H9 (cell line): ENCODE measurements around the gene GGCX. TPM values are rescaled to one million over a fixed set of nuclear protein-coding genes. Genes with fewer than 3 reads are reported as not detected.

Source experiments
- DNase-seq: peaks from one replicate; pipeline ENCODE4 v3.0.0-alpha.2; 2017
- H2AFZ ChIP-seq: one replicate; pipeline ENCODE4 v1.6.1; 2013; ENCODE audit warnings: mild to moderate bottlenecking, low read length, control low read depth, moderate library complexity
- H2AK5ac ChIP-seq: 2 replicates; pipeline ENCODE4 v1.6.1; 2013; ENCODE audit warnings: low read length, control low read depth, mixed read lengths; ENCODE audit not compliant: insufficient read length
- H2BK120ac ChIP-seq: one replicate; pipeline ENCODE4 v1.6.1; 2013; ENCODE audit warnings: low read depth, mild to moderate bottlenecking, low read length, control low read depth, inconsistent platforms; ENCODE audit not compliant: poor library complexity, severe bottlenecking
- H2BK12ac ChIP-seq: 2 replicates; pipeline ENCODE4 v1.6.1; 2013; ENCODE audit warnings: low read length, control low read depth, mixed read lengths, low read depth; ENCODE audit not compliant: insufficient read length
- H2BK15ac ChIP-seq: 2 replicates; pipeline ENCODE4 v1.6.1; 2013; ENCODE audit warnings: low read depth, low read length, control low read depth
- H2BK20ac ChIP-seq: one replicate; pipeline ENCODE4 v1.6.1; 2013; ENCODE audit warnings: low read depth, mild to moderate bottlenecking, low read length, control low read depth, inconsistent platforms; ENCODE audit not compliant: poor library complexity, severe bottlenecking
- H2BK5ac ChIP-seq: 2 replicates; pipeline ENCODE4 v1.6.1; 2013; ENCODE audit warnings: low read length, control low read depth, mixed read lengths; ENCODE audit not compliant: insufficient read length
- H3K14ac ChIP-seq: 2 replicates; pipeline ENCODE4 v1.6.1; 2013; ENCODE audit warnings: low read length, control low read depth; ENCODE audit not compliant: insufficient read depth
- H3K18ac ChIP-seq: 2 replicates; pipeline ENCODE4 v1.6.1; 2013; ENCODE audit warnings: low read depth, mild to moderate bottlenecking, mixed read lengths, low read length, control low read depth; ENCODE audit not compliant: insufficient read length
- H3K23ac ChIP-seq: 2 replicates; pipeline ENCODE4 v1.6.1; 2013; ENCODE audit warnings: low read length, control low read depth, mixed read lengths, low read depth; ENCODE audit not compliant: insufficient read length
- H3K23me2 ChIP-seq: 2 replicates; pipeline ENCODE4 v1.6.1; 2013; ENCODE audit warnings: low read depth, mild to moderate bottlenecking, mixed read lengths, low read length, control low read depth; ENCODE audit not compliant: insufficient read length, poor library complexity, severe bottlenecking
- H3K27ac ChIP-seq: 2 replicates; pipeline ENCODE4 v1.5.1; 2013; ENCODE audit warnings: low read length, control low read depth, mixed read lengths, low read depth; ENCODE audit not compliant: insufficient read length
- H3K27me3 ChIP-seq: 2 replicates; pipeline ENCODE4 v1.6.1; 2013; ENCODE audit warnings: low read length, control low read depth, inconsistent platforms; ENCODE audit not compliant: insufficient read depth
- H3K4ac ChIP-seq: 2 replicates; pipeline ENCODE4 v1.6.1; 2013; ENCODE audit warnings: low read depth, mild to moderate bottlenecking, control low read depth, inconsistent platforms, low read length, moderate library complexity
- H3K4me1 ChIP-seq: 2 replicates; pipeline ENCODE4 v1.6.1; 2013; ENCODE audit warnings: low read length, control low read depth, inconsistent platforms; ENCODE audit not compliant: insufficient read depth
- H3K4me2 ChIP-seq: 2 replicates; pipeline ENCODE4 v1.6.1; 2013; ENCODE audit warnings: low read length, control low read depth, mixed read lengths; ENCODE audit not compliant: insufficient read length, insufficient read depth
- H3K56ac ChIP-seq: 2 replicates; pipeline ENCODE4 v1.6.1; 2013; ENCODE audit warnings: low read depth, mild to moderate bottlenecking, mixed read lengths, low read length, control low read depth; ENCODE audit not compliant: insufficient read length
- H3K79me1 ChIP-seq: 2 replicates; pipeline ENCODE4 v1.6.1; 2013; ENCODE audit warnings: low read depth, mild to moderate bottlenecking, moderate library complexity, low read length, control low read depth, inconsistent platforms; ENCODE audit not compliant: insufficient read depth, poor library complexity, severe bottlenecking
- H3K79me2 ChIP-seq: 2 replicates; pipeline ENCODE4 v1.6.1; 2013; ENCODE audit warnings: low read length, control low read depth, inconsistent platforms; ENCODE audit not compliant: insufficient read depth
- H3K9ac ChIP-seq: 2 replicates; pipeline ENCODE4 v1.6.1; 2013; ENCODE audit warnings: low read length, control low read depth, mixed read lengths; ENCODE audit not compliant: insufficient read length; ENCODE audit errors: extremely low read depth
- H3K9me3 ChIP-seq: one replicate; pipeline ENCODE4 v1.6.1; 2013; ENCODE audit warnings: low read depth, low read length, inconsistent platforms; ENCODE audit not compliant: control insufficient read depth
- H3T11ph ChIP-seq: one replicate; pipeline ENCODE4 v1.6.1; 2013; ENCODE audit warnings: mild to moderate bottlenecking, low read length, control low read depth, inconsistent platforms
- H4K20me1 ChIP-seq: one replicate; pipeline ENCODE4 v1.6.1; 2013; ENCODE audit not compliant: control insufficient read depth, insufficient read length, insufficient read depth
- H4K5ac ChIP-seq: 2 replicates; pipeline ENCODE4 v1.6.1; 2013; ENCODE audit warnings: low read depth, mild to moderate bottlenecking, mixed read lengths, low read length, control low read depth; ENCODE audit not compliant: insufficient read length
- H4K8ac ChIP-seq: replicated peaks from 2 replicates; pipeline ENCODE4 v1.6.1; 2013; ENCODE audit warnings: low read length, control low read depth, mixed read lengths, low read depth; ENCODE audit not compliant: insufficient read length
- H4K91ac ChIP-seq: 2 replicates; pipeline ENCODE4 v1.6.1; 2013; ENCODE audit warnings: low read depth, mild to moderate bottlenecking, moderate library complexity, mixed read lengths, low read length, control low read depth; ENCODE audit not compliant: insufficient read length
- H3K27ac Mint-ChIP-seq, 3 experiments: 2 replicates in 2 of 3; 3 replicates in 1 of 3; pipeline ENCODE4 v1.8.0; 2020 to 2021; ENCODE audit warnings: mixed read lengths in 3 of 3, mild to moderate bottlenecking in 1 of 3, moderate library complexity in 1 of 3
- H3K27me3 Mint-ChIP-seq: 2 replicates; pipeline ENCODE4 v1.8.0; 2021; ENCODE audit warnings: low read depth, mild to moderate bottlenecking, moderate library complexity, mixed read lengths
- H3K36me3 Mint-ChIP-seq, 3 experiments: 2 replicates in 2 of 3; 3 replicates in 1 of 3; pipeline ENCODE4 v1.8.0; 2020 to 2021; ENCODE audit warnings: low read depth in 3 of 3, mixed read lengths in 3 of 3; ENCODE audit not compliant: insufficient read depth in 1 of 3
- H3K4me1 Mint-ChIP-seq, 2 experiments: 2 replicates each; pipeline ENCODE4 v1.8.0; 2020; ENCODE audit warnings: mixed read lengths in 2 of 2
- H3K4me3 Mint-ChIP-seq, 2 experiments: 2 replicates in 1 of 2; 3 replicates in 1 of 2; pipeline ENCODE4 v1.8.0; 2020 to 2021; ENCODE audit warnings: mild to moderate bottlenecking in 2 of 2, mixed read lengths in 2 of 2, moderate library complexity in 1 of 2
- H3K9me3 Mint-ChIP-seq, 2 experiments: 2 replicates in 1 of 2; 3 replicates in 1 of 2; pipeline ENCODE4 v1.8.0; 2020; ENCODE audit warnings: mild to moderate bottlenecking in 2 of 2, mixed read lengths in 2 of 2, moderate library complexity in 1 of 2
- CTCF ChIP-seq: fragments of 200-600 bp; sonication (generic); conservative IDR thresholded peaks from 3 replicates; pipeline ENCODE4 v1.8.0; 2021; ENCODE audit warnings: antibody characterized with exemption, mild to moderate bottlenecking
- WGBS: extraction: QIAGEN DNeasy Blood & Tissue Kit; methylation state at CpG from one replicate; pipeline ENCODE4 v1.1.7; 2013; ENCODE audit warnings: missing lambda C conversion rate, low lambda C conversion rate, mixed read lengths; ENCODE audit not compliant: insufficient read length; ENCODE audit errors: extremely low coverage; 5-methylcytosine and 5-hydroxymethylcytosine counted together
- total RNA-seq: library from RNA; stranded (reverse); gene quantifications from 2 replicates; pipeline ENCODE4 v1.2.1, GENCODE V29; 2021

The GGCX gene
- total RNA-seq, 1 experiment from 2014 or later: 32.9 TPM

- Histone ChIP-seq H3K4me1 (no peaks in the 10 kb centered on the region), H3K9me3 (no peaks in the 10 kb centered on the region), H2BK20ac (no peak overlapping the region), H2BK15ac (no peak overlapping the region), H2AK5ac (no peak overlapping the region), H4K5ac (no peak overlapping the region), H2BK5ac (no peak overlapping the region), H4K91ac (no peak overlapping the region), H2AFZ (no peak overlapping the region), H3K27ac (no peak overlapping the region), H3K27me3 (no peaks in the 10 kb centered on the region), H2BK12ac (no peak overlapping the region), H3K23ac (no peak overlapping the region), H3T11ph (no peak overlapping the region), H3K23me2 (no peaks in the 10 kb centered on the region), H3K56ac (no peak overlapping the region), H3K18ac (no peak overlapping the region), H3K79me1 (no peaks in the 10 kb centered on the region), H3K4me2 (no peak overlapping the region), H3K14ac (no peak overlapping the region), H3K4ac (no peak overlapping the region), H3K9ac (no peak overlapping the region), H4K8ac (no peak overlapping the region), H2BK120ac (no peak overlapping the region), H4K20me1 (no peaks in the 10 kb centered on the region), H3K79me2 (peaks cover 5% of the 10 kb centered on the region; the same call in 1 of the 2 replicates)
- H3K27me3 Mint-ChIP-seq: no peaks in the 10 kb centered on the region
- H3K27ac Mint-ChIP-seq: no peak overlapping the region
- no peak overlapping the region for H3K4me3 Mint-ChIP-seq
- no CpG with 5 or more reads among the region's 5 CpGs for WGBS
- no peak for DNase-seq
- TF ChIP-seq CTCF: no peak
- H3K9me3 Mint-ChIP-seq: no peaks in the 10 kb centered on the region
- H3K4me1 Mint-ChIP-seq: peaks cover 11 to 12% of the 10 kb centered on the region in 2 experiments; a peak in 3 of 4 replicates
- H3K36me3 Mint-ChIP-seq: peaks cover 15 to 44% (median 42%) of the 10 kb centered on the region in 3 experiments
Observed at GRCh38 chr2:85557130-85557529, 4.2 kb downstream of the GGCX start.
